ENCODE measurements around the gene RBX1.

- TF ChIP-seq GATA3 (IDR thresholded peaks at IDR 0.05; ENCODE audit: low read depth, low read length) = no peak
- no peak for TF ChIP-seq GATA2 (IDR thresholded peaks at IDR 0.05; ENCODE audit: low read depth, low read length)
Measured at GRCh38 chr22:40967111-40967760, 16.1 kb downstream of the RBX1 start.

All from SH-SY5Y (cell line).